C4-2B (cell line): Measurements from ENCODE around the gene THAP8.

Experiments used
- CTCF ChIP-seq: fragments of 450-650 bp; conservative IDR thresholded peaks from 2 replicates; pipeline ENCODE4 v1.5.1; 2017; ENCODE audit warnings: mild to moderate bottlenecking
- ZFX ChIP-seq: fragments of 450-650 bp; IDR thresholded peaks from 2 replicates; pipeline ENCODE4 v1.6.1; 2017

- TF ChIP-seq CTCF (no peak), ZFX (no peak)
Measured at GRCh38 chr19:36097036-36097435, 43.0 kb upstream of the THAP8 start.
